Neural progenitor cell (in vitro differentiated cells): ENCODE results near the gene MOGAT1. TPM values are rescaled to one million over a fixed set of nuclear protein-coding genes. Genes with fewer than 3 reads are reported as not detected.

Source experiments
- DNase-seq: peaks from one replicate; pipeline ENCODE4 v3.0.0-alpha.2; 2016; ENCODE audit warnings: low spot score
- H2AFZ ChIP-seq: fragments of 200-600 bp; sonication (generic); replicated peaks from 2 replicates; pipeline ENCODE4 v1.6.1; 2016; ENCODE audit warnings: antibody characterized with exemption
- H3F3A ChIP-seq: fragments of 200-600 bp; sonication (generic); 2 replicates; pipeline ENCODE4 v1.6.1; 2016; ENCODE audit warnings: antibody characterized with exemption, low read depth
- H3K27ac ChIP-seq: fragments of 200-600 bp; sonication (generic); 2 replicates; pipeline ENCODE4 v1.5.1; 2016; ENCODE audit warnings: mild to moderate bottlenecking
- H3K27me3 ChIP-seq: fragments of 200-600 bp; sonication (generic); 2 replicates; pipeline ENCODE4 v1.6.1; 2016; ENCODE audit warnings: mild to moderate bottlenecking, moderate library complexity
- H3K36me3 ChIP-seq: fragments of 200-600 bp; sonication (generic); 2 replicates; pipeline ENCODE4 v1.5.1; 2016
- H3K4me1 ChIP-seq: fragments of 200-600 bp; sonication (generic); 2 replicates; pipeline ENCODE4 v1.6.1; 2016; ENCODE audit warnings: mixed run types
- H3K4me2 ChIP-seq: fragments of 200-600 bp; sonication (generic); 2 replicates; pipeline ENCODE4 v1.6.1; 2016
- H3K4me3 ChIP-seq: fragments of 200-600 bp; sonication (generic); 2 replicates; pipeline ENCODE4 v1.5.1; 2016
- H3K79me2 ChIP-seq: fragments of 200-600 bp; sonication (generic); 2 replicates; pipeline ENCODE4 v1.6.1; 2016; ENCODE audit warnings: low read depth
- H3K9ac ChIP-seq: fragments of 200-600 bp; sonication (generic); 2 replicates; pipeline ENCODE4 v1.6.1; 2016
- H3K9me3 ChIP-seq: fragments of 200-600 bp; sonication (generic); 2 replicates; pipeline ENCODE4 v1.5.1; 2016; ENCODE audit warnings: low read depth
- H4K20me1 ChIP-seq: fragments of 200-600 bp; sonication (generic); 2 replicates; pipeline ENCODE4 v1.6.1; 2016; ENCODE audit warnings: low read depth
- H3K27ac Mint-ChIP-seq: 3 replicates; pipeline ENCODE4 v1.8.0; 2021; ENCODE audit warnings: mixed read lengths
- H3K27me3 Mint-ChIP-seq: 2 replicates; pipeline ENCODE4 v1.8.0; 2022; ENCODE audit warnings: low read depth, mild to moderate bottlenecking, inconsistent platforms, moderate library complexity, mixed read lengths; ENCODE audit not compliant: insufficient read depth
- H3K36me3 Mint-ChIP-seq: 3 replicates; pipeline ENCODE4 v1.8.0; 2021; ENCODE audit warnings: mixed read lengths
- H3K4me1 Mint-ChIP-seq: 3 replicates; pipeline ENCODE4 v1.8.0; 2021; ENCODE audit warnings: mixed read lengths
- H3K4me3 Mint-ChIP-seq: 3 replicates; pipeline ENCODE4 v1.8.0; 2021; ENCODE audit warnings: mild to moderate bottlenecking, moderate library complexity, mixed read lengths
- H3K9me3 Mint-ChIP-seq: 3 replicates; pipeline ENCODE4 v1.8.0; 2020; ENCODE audit warnings: mixed read lengths
- EZH2 ChIP-seq: fragments of 200-600 bp; sonication (generic); IDR thresholded peaks from 2 replicates; pipeline ENCODE4 v1.6.1; 2017; ENCODE audit warnings: antibody characterized with exemption, mild to moderate bottlenecking, moderate library complexity
- EZH2phosphoT487 ChIP-seq: fragments of 200-600 bp; sonication (generic); IDR thresholded peaks from 2 replicates; pipeline ENCODE4 v1.6.1; 2017; ENCODE audit warnings: antibody characterized with exemption
- total RNA-seq: library from RNA; depleted of rRNA; stranded (reverse); fragments of >200 nt; gene quantifications from 2 replicates; pipeline ENCODE4 v1.2.3, GENCODE V29; 2015; ENCODE audit warnings: low replicate concordance
- TF ChIP-seq, protein P1 (sequence below): fragments of 200-600 bp; sonication (generic); IDR thresholded peaks from 2 replicates; pipeline ENCODE4 v1.5.1; 2017; ENCODE audit warnings: antibody characterized with exemption, mild to moderate bottlenecking

MOGAT1 gene
- total RNA-seq, 1 donor from 2014 or later = 2.0 TPM

DNA sequence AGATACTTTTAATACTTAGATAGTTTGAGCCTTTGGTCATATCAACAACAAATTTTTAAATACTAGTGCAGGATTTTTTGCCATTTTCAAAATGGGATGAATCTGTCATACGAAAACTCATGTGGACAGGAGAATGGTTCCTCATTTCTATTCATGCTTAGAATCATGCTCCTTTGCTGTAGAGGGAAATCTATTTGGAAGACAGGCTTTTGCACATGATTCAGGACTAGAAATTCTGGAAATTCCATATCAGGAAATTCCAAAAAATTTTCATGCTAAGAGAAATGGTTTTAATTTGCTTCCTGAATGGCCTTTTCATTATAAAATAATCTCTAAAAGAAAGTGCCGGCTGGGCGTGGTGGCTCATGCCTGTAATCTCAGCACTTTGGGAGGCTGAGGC is 39.3 kb downstream of the MOGAT1 start:
- Mint-ChIP-seq H3K4me1 (peaks cover 21% of the 10 kb centered on the region), H3K27ac (no peak overlapping the region)
- H3K9ac ChIP-seq = no peak overlapping the region

DNA sequence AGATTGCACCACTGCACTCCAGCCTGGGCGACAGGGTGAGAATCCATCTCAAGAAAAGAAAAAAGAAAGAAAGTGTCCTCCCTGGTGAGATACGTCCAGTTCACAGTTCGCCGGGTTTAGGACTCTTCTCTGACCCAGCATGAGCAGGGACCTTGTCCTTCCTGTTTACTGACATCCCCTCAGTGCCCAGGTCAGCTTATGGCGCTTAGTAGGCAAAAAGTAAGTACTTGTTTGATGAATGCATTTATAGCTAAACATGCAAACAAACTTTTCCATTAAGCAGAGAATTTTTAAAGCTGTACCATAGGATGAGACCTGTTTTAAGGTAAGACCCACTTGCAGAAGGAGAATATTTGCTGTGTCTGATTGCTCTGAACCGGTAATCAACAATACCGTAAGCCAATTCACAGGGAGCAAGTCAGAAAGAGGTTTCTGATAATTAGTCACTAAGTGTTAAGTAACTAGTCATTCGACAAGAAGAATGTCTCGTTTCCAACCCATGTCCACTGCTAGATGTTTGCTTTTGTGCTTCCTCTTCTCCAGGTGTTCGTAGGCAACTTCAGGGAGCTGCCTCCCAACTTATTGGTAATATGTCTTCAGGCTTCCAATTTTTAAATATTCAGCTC is 40.0 kb downstream of the MOGAT1 start:
- no peaks in the 10 kb centered on the region for H3K27me3 ChIP-seq
- H3K4me2 ChIP-seq = no peak overlapping the region
- Mint-ChIP-seq H3K4me3 (no peak overlapping the region), H3K36me3 (no peaks in the 10 kb centered on the region), H3K27ac (no peak overlapping the region), H3K27me3 (peaks cover 11% of the 10 kb centered on the region), H3K4me1 (peaks cover 21% of the 10 kb centered on the region), H3K9me3 (no peaks in the 10 kb centered on the region)
- H2AFZ ChIP-seq = no peak overlapping the region
- H4K20me1 ChIP-seq = no peaks in the 10 kb centered on the region
- DNase-seq = no peak
- no peak overlapping the region for H3K4me3 ChIP-seq
- no peaks in the 10 kb centered on the region for H3K36me3 ChIP-seq
- H3K79me2 ChIP-seq = no peaks in the 10 kb centered on the region
- TF ChIP-seq EZH2phosphoT487 (no peak), EZH2 (no peak)
- TF ChIP-seq, protein P1, sequence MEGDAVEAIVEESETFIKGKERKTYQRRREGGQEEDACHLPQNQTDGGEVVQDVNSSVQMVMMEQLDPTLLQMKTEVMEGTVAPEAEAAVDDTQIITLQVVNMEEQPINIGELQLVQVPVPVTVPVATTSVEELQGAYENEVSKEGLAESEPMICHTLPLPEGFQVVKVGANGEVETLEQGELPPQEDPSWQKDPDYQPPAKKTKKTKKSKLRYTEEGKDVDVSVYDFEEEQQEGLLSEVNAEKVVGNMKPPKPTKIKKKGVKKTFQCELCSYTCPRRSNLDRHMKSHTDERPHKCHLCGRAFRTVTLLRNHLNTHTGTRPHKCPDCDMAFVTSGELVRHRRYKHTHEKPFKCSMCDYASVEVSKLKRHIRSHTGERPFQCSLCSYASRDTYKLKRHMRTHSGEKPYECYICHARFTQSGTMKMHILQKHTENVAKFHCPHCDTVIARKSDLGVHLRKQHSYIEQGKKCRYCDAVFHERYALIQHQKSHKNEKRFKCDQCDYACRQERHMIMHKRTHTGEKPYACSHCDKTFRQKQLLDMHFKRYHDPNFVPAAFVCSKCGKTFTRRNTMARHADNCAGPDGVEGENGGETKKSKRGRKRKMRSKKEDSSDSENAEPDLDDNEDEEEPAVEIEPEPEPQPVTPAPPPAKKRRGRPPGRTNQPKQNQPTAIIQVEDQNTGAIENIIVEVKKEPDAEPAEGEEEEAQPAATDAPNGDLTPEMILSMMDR = no peak
- H3K27ac ChIP-seq = no peak overlapping the region
- peaks cover 8% of the 10 kb centered on the region for H3K4me1 ChIP-seq
- peaks cover 10% of the 10 kb centered on the region for H3F3A ChIP-seq
- H3K9me3 ChIP-seq = no peaks in the 10 kb centered on the region
- no peak overlapping the region for H3K9ac ChIP-seq

More for the DNA sequence above, 39.3 kb downstream of the MOGAT1 start:
- no peak overlapping the region for H3K4me3 Mint-ChIP-seq
- H3K4me1 ChIP-seq = peaks cover 8% of the 10 kb centered on the region
- no peaks in the 10 kb centered on the region for H4K20me1 ChIP-seq
- H3K9me3 Mint-ChIP-seq = no peaks in the 10 kb centered on the region
- H3K36me3 Mint-ChIP-seq = no peaks in the 10 kb centered on the region
- no peak for TF ChIP-seq EZH2phosphoT487
- TF ChIP-seq EZH2 = no peak
- TF ChIP-seq, protein P1 = no peak
- H3K4me3 ChIP-seq = no peak overlapping the region
- no peaks in the 10 kb centered on the region for H3K27me3 ChIP-seq
- H3K4me2 ChIP-seq = no peak overlapping the region
- peaks cover 10% of the 10 kb centered on the region for H3F3A ChIP-seq
- H3K36me3 ChIP-seq = no peaks in the 10 kb centered on the region
- H3K27ac ChIP-seq = no peak overlapping the region
- no peak for DNase-seq
- no peaks in the 10 kb centered on the region for H3K79me2 ChIP-seq
- H3K9me3 ChIP-seq = no peaks in the 10 kb centered on the region
- peaks cover 11% of the 10 kb centered on the region for H3K27me3 Mint-ChIP-seq
- no peak overlapping the region for H2AFZ ChIP-seq

DNA sequence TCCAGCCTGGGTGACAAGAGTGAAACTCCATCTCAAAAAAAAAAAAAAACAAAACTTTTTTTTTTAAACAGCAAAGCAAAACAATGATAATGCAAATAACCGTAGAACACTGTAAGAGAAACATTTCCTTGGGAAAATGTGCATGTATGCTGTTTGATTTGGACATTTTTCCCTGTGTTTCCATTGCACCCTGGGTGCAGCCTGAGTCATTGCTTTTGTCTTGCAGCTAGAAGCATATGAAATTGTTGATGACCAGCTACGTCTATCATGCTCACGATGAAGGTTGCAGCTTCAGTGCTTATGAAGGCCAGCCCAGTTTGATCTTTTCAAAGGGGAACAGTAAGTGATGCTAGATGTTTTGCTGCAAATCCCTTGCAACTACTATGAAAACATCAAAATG is 41.5 kb downstream of the MOGAT1 start:
- Histone ChIP-seq H3K4me2 (no peak overlapping the region), H3K9me3 (no peaks in the 10 kb centered on the region), H4K20me1 (no peaks in the 10 kb centered on the region), H3K27ac (no peak overlapping the region), H3K27me3 (no peaks in the 10 kb centered on the region), H3K4me1 (peaks cover 8% of the 10 kb centered on the region), H3K9ac (no peak overlapping the region), H3F3A (peaks cover 10% of the 10 kb centered on the region), H3K36me3 (no peaks in the 10 kb centered on the region), H2AFZ (no peak overlapping the region), H3K79me2 (no peaks in the 10 kb centered on the region), H3K4me3 (no peak overlapping the region)
- Mint-ChIP-seq H3K9me3 (no peaks in the 10 kb centered on the region), H3K27me3 (peaks cover 6% of the 10 kb centered on the region), H3K4me1 (peaks cover 21% of the 10 kb centered on the region), H3K36me3 (no peaks in the 10 kb centered on the region), H3K27ac (no peak overlapping the region), H3K4me3 (no peak overlapping the region)
- no peak for DNase-seq
- TF ChIP-seq EZH2phosphoT487 (no peak), EZH2 (no peak)
- TF ChIP-seq, protein P1 = no peak
